K562 (cell line): ENCODE results near the gene CCNC. TPM values are rescaled to one million over a fixed set of nuclear protein-coding genes. Genes with fewer than 3 reads are reported as not detected.

Source experiments
- ARID4B ChIP-seq: sonication (generic); formaldehyde crosslinking; IDR thresholded peaks from 2 replicates; pipeline ENCODE4 v1.8.0; 2022; ENCODE audit warnings: mild to moderate bottlenecking, missing genetic modification reagents
- BRD9 ChIP-seq: fragments of 450-650 bp; IDR thresholded peaks from 2 replicates; pipeline ENCODE4 v1.6.1; 2018; ENCODE audit warnings: low read depth; ENCODE audit not compliant: partially characterized antibody
- CLOCK ChIP-seq: fragments of 250-450 bp; sonication (Bioruptor Pico); IDR thresholded peaks from 2 replicates; pipeline ENCODE4 v1.4.0; 2020; ENCODE audit warnings: mild to moderate bottlenecking, moderate library complexity, borderline replicate concordance
- FOXJ2 ChIP-seq: fragments of 200-800 bp; sonication (Bioruptor generic); IDR thresholded peaks from 2 replicates; pipeline ENCODE4 v1.6.1; 2016; ENCODE audit warnings: missing genetic modification characterization, missing compliant biosample characterization
- MCM2 ChIP-seq: fragments of 450-650 bp; IDR thresholded peaks from 2 replicates; pipeline ENCODE4 v1.6.1; 2017; ENCODE audit warnings: low read depth, mild to moderate bottlenecking
- MTA2 ChIP-seq: fragments of 450-650 bp; IDR thresholded peaks from 2 replicates; pipeline ENCODE4 v1.6.1; 2016; ENCODE audit warnings: low read depth
- NUFIP1 ChIP-seq: fragments of 450-650 bp; IDR thresholded peaks from 2 replicates; pipeline ENCODE4 v1.6.1; 2018; ENCODE audit not compliant: partially characterized antibody
- PML ChIP-seq: IDR thresholded peaks from 2 replicates; pipeline ENCODE4 v1.6.1; 2012; ENCODE audit warnings: low read length, inconsistent platforms
- PTTG1 ChIP-seq: fragments of 450-650 bp; IDR thresholded peaks from 2 replicates; pipeline ENCODE4 v1.6.1; 2016; ENCODE audit warnings: low read depth, mild to moderate bottlenecking, missing genetic modification characterization, missing compliant biosample characterization
- RNF2 ChIP-seq: sonication (generic); IDR thresholded peaks from 2 replicates; pipeline ENCODE4 v1.6.1; 2016
- RUNX1 ChIP-seq: sonication (generic); IDR thresholded peaks from 2 replicates; pipeline ENCODE4 v1.6.1; 2016; ENCODE audit warnings: antibody characterized with exemption, low read depth
- XRCC4 ChIP-seq: IDR thresholded peaks from one replicate; pipeline ENCODE4 v1.6.1; 2011; ENCODE audit not compliant: insufficient read depth, insufficient read length; ENCODE audit errors: extremely low read depth
- ZBTB8A ChIP-seq: fragments of 450-650 bp; IDR thresholded peaks from 2 replicates; pipeline ENCODE4 v1.6.1; 2018; ENCODE audit warnings: mild to moderate bottlenecking, moderate library complexity; ENCODE audit not compliant: partially characterized antibody
- ZC3H8 ChIP-seq: fragments of 450-650 bp; IDR thresholded peaks from 2 replicates; pipeline ENCODE4 v1.6.1; 2017
- ZNF165 ChIP-seq: fragments of 250-450 bp; sonication (Bioruptor Pico); IDR thresholded peaks from 2 replicates; pipeline ENCODE4 v1.4.0; 2020; ENCODE audit warnings: borderline replicate concordance
- polyA plus RNA-seq, 8 experiments: library from polyadenylated mRNA; depleted of rRNA in 4 of 8; stranded (reverse) in 5 of 8; unstranded in 3 of 8; fragments of >200 nt; fragmentation: Nextera tagmentation in 2 of 8; fragmentation: Illumina TruSeq in 1 of 8; extraction: Ambion mirVana in 2 of 8; extraction: Trizol in 1 of 8; gene quantifications; 2 replicates each; pipeline versions ENCODE4 v1.2.1 to v1.2.3, GENCODE V29; 2011 to 2014; ENCODE audit warnings: inconsistent platforms in 1 of 8, missing spikeins in 1 of 8
- total RNA-seq, 7 experiments: library from RNA; depleted of rRNA in 6 of 7; stranded (reverse); fragments of >200 nt in 6 of 7; fragmentation: Illumina TruSeq in 2 of 7; extraction: Trizol in 2 of 7; gene quantifications; 2 replicates each; pipeline versions ENCODE4 v1.2.1 to v1.2.3, GENCODE V29; 2011 to 2021; ENCODE audit warnings: low replicate concordance in 1 of 7
- TF ChIP-seq, protein P1 (sequence below): IDR thresholded peaks from 3 replicates; pipeline ENCODE4 v1.6.1; 2011; ENCODE audit warnings: borderline replicate concordance, mild to moderate bottlenecking, moderate library complexity; ENCODE audit not compliant: insufficient read length; ENCODE audit errors: extremely low read depth
- TF ChIP-seq, protein P2 (sequence below): fragments of 450-650 bp; formaldehyde crosslinking; IDR thresholded peaks from 2 replicates; pipeline ENCODE4 v1.4.0; 2020; ENCODE audit warnings: mild to moderate bottlenecking, moderate library complexity

The CCNC gene
- total and polyA plus RNA-seq, 9 of the 15 experiments (the other 6 are each of a cell fraction or from before 2014, with no cell fraction given): 68.7 to 177 (median 99.6) TPM

DNA sequence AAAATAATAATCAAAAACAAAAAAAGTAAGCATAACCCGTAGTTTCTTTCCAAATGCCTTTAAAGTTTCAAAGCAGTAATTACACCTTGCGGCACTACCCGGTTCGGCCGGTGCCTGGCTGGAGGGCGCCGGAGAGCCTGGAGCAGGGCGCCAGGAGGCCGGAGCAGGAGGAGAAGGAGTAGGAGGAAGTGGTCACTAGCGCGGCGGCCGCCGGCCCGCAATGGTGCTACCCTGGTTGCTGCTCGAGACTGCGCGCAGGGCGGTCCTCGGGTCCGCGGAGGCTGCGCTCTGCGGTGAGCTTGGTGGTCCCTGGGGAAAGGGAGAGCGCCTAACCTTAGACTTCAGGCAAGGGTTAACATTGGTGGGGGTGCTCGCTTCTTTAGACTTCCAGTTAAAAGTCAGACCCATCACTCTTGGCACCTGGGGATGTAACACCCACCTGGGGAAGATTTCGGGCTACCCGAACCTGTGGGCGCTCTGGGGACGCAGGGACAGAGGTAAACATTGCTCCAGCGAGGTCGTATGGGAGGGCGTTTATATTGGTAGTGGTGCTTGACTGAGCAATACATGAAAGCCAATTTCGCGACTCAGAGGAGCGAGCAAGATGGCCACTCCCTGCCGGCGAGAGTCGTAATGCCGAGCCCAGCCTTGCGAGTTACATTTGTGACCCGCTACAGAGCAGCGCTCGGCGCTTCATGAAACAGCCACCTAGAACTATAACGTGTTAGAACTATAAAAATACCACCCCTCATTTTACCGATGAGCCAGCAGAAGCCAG, 47.4 kb downstream of the CCNC start (continued):
- TF ChIP-seq NUFIP1 (no peak), PTTG1 (tag) (no peak), FOXJ2 (tag) (no peak), ZNF165 (no peak), PML (peak; percentile 89), ARID4B (CRISPR knock-in tag) (peak; percentile 41; the same call in 1 of the 2 replicates), XRCC4 (no peak), MTA2 (no peak), ZC3H8 (no peak), BRD9 (peak; percentile 15), RNF2 (no peak), ZBTB8A (no peak), MCM2 (no peak), CLOCK (CRISPR knock-in tag) (no peak), RUNX1 (no peak)
- TF ChIP-seq, protein P1, sequence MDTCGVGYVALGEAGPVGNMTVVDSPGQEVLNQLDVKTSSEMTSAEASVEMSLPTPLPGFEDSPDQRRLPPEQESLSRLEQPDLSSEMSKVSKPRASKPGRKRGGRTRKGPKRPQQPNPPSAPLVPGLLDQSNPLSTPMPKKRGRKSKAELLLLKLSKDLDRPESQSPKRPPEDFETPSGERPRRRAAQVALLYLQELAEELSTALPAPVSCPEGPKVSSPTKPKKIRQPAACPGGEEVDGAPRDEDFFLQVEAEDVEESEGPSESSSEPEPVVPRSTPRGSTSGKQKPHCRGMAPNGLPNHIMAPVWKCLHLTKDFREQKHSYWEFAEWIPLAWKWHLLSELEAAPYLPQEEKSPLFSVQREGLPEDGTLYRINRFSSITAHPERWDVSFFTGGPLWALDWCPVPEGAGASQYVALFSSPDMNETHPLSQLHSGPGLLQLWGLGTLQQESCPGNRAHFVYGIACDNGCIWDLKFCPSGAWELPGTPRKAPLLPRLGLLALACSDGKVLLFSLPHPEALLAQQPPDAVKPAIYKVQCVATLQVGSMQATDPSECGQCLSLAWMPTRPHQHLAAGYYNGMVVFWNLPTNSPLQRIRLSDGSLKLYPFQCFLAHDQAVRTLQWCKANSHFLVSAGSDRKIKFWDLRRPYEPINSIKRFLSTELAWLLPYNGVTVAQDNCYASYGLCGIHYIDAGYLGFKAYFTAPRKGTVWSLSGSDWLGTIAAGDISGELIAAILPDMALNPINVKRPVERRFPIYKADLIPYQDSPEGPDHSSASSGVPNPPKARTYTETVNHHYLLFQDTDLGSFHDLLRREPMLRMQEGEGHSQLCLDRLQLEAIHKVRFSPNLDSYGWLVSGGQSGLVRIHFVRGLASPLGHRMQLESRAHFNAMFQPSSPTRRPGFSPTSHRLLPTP: no peak
- TF ChIP-seq, protein P2, sequence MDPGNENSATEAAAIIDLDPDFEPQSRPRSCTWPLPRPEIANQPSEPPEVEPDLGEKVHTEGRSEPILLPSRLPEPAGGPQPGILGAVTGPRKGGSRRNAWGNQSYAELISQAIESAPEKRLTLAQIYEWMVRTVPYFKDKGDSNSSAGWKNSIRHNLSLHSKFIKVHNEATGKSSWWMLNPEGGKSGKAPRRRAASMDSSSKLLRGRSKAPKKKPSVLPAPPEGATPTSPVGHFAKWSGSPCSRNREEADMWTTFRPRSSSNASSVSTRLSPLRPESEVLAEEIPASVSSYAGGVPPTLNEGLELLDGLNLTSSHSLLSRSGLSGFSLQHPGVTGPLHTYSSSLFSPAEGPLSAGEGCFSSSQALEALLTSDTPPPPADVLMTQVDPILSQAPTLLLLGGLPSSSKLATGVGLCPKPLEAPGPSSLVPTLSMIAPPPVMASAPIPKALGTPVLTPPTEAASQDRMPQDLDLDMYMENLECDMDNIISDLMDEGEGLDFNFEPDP (CRISPR knock-in tag): no peak
